Tibial nerve (tissue), 4 donors: Measurements from ENCODE around the gene SFTA2. TPM values are rescaled to one million over a fixed set of nuclear protein-coding genes. Genes with fewer than 3 reads are reported as not detected.

Source experiments
- DNase-seq, 2 donors: peaks; one replicate each; pipeline ENCODE4 v3.0.0-alpha.2; 2019; ENCODE audit warnings: low spot score in 2 of 2
- H3K27ac ChIP-seq, 4 donors: fragments of 200-600 bp; sonication (generic) in 3 of 4; one replicate each; pipeline ENCODE4 v1.5.1; 2017 to 2019; ENCODE audit warnings: mild to moderate bottlenecking in 1 of 4
- H3K27me3 ChIP-seq, 2 donors: fragments of 200-600 bp; sonication (generic) in 1 of 2; one replicate each; pipeline versions ENCODE4 v1.5.1 to v1.6.0; 2017 to 2019
- H3K36me3 ChIP-seq, 3 donors: fragments of 200-600 bp; sonication (generic); one replicate each; pipeline ENCODE4 v1.5.1; 2018 to 2019
- H3K4me1 ChIP-seq, 4 donors: fragments of 200-600 bp; sonication (generic) in 3 of 4; one replicate each; pipeline ENCODE4 v1.5.1; 2017 to 2019
- H3K4me3 ChIP-seq, 4 donors: fragments of 200-600 bp; sonication (generic) in 3 of 4; one replicate each; pipeline ENCODE4 v1.5.1; 2017 to 2019; ENCODE audit warnings: mild to moderate bottlenecking in 1 of 4, moderate library complexity in 1 of 4
- H3K9me3 ChIP-seq, 4 donors: fragments of 200-600 bp; sonication (generic) in 3 of 4; one replicate each; pipeline ENCODE4 v1.5.1; 2017 to 2019
- EP300 ChIP-seq, 2 donors: sonication (generic); formaldehyde crosslinking; IDR thresholded peaks; one replicate each; pipeline ENCODE4 v1.6.1; 2017; ENCODE audit warnings: antibody characterized with exemption in 2 of 2, mild to moderate bottlenecking in 1 of 2
- POLR2A ChIP-seq, 2 donors: fragments of 450-650 bp; IDR thresholded peaks; one replicate each; pipeline ENCODE4 v1.6.1; 2017; ENCODE audit warnings: antibody characterized with exemption in 2 of 2, mild to moderate bottlenecking in 2 of 2, moderate library complexity in 2 of 2
- WGBS, 2 donors: methylation state at CpG; one replicate each; pipeline ENCODE4 v1.1.5; 2018; 5-methylcytosine and 5-hydroxymethylcytosine counted together
- total RNA-seq, 4 donors: library from RNA; depleted of rRNA; stranded (reverse); fragments of >200 nt; gene quantifications; one replicate each; pipeline ENCODE4 v1.1.0, GENCODE V29; 2016
- TF ChIP-seq, protein P1 (sequence below), 5 experiments: fragments of 200-600 bp in 3 of 5; fragments of 450-650 bp in 2 of 5; sonication (generic) in 3 of 5; IDR thresholded peaks; one replicate each; pipeline ENCODE4 v1.5.1; 2016 to 2019; ENCODE audit warnings: antibody characterized with exemption in 5 of 5, mild to moderate bottlenecking in 3 of 5, moderate library complexity in 2 of 5

Gene SFTA2
- total RNA-seq, 4 donors from 2014 or later = not detected

DNA sequence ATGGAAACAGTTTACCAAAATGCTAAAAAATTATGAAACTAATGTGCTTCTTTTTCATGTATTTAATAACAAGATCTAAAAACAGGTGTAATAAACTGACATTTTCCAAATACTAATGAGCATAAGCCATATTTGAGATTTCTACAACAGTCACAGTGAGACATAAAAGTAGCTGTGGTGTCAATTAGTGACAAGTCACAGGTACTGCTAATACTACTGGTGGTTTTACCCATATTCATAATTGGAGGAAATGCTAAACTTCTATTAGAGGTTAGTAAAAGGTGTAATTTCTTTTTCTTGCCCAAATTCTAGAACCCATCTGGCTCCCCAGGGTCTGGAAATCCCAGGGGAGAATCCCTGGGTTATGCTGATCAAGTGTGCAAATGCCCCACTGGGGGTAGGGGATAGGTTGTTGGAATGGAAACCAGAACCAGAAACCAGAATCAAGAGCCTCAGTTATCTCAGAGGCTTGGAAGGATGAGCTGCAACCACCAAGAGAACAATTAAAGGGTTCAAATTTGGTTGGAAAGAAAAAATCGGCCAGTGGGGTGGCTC lies 31.0 kb downstream of the SFTA2 start:
- no peak overlapping the region for H3K27ac ChIP-seq
- H3K27me3 ChIP-seq = no peaks in the 10 kb centered on the region
- peaks cover 0 to 43% (median 8%) of the 10 kb centered on the region in 3 donors for H3K36me3 ChIP-seq
- no peaks in the 10 kb centered on the region for H3K4me1 ChIP-seq
- WGBS, 2 donors = 56 to 64% methylated on average over 1 of the region's 1 CpG
- no peak for DNase-seq
- no peaks in the 10 kb centered on the region for H3K9me3 ChIP-seq
- TF ChIP-seq, protein P1, sequence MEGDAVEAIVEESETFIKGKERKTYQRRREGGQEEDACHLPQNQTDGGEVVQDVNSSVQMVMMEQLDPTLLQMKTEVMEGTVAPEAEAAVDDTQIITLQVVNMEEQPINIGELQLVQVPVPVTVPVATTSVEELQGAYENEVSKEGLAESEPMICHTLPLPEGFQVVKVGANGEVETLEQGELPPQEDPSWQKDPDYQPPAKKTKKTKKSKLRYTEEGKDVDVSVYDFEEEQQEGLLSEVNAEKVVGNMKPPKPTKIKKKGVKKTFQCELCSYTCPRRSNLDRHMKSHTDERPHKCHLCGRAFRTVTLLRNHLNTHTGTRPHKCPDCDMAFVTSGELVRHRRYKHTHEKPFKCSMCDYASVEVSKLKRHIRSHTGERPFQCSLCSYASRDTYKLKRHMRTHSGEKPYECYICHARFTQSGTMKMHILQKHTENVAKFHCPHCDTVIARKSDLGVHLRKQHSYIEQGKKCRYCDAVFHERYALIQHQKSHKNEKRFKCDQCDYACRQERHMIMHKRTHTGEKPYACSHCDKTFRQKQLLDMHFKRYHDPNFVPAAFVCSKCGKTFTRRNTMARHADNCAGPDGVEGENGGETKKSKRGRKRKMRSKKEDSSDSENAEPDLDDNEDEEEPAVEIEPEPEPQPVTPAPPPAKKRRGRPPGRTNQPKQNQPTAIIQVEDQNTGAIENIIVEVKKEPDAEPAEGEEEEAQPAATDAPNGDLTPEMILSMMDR (IDR thresholded peaks at IDR 0.05) = no peak
- TF ChIP-seq POLR2A (IDR thresholded peaks at IDR 0.05) (no peak), EP300 (IDR thresholded peaks at IDR 0.05) (no peak)
- H3K4me3 ChIP-seq = no peak overlapping the region

DNA sequence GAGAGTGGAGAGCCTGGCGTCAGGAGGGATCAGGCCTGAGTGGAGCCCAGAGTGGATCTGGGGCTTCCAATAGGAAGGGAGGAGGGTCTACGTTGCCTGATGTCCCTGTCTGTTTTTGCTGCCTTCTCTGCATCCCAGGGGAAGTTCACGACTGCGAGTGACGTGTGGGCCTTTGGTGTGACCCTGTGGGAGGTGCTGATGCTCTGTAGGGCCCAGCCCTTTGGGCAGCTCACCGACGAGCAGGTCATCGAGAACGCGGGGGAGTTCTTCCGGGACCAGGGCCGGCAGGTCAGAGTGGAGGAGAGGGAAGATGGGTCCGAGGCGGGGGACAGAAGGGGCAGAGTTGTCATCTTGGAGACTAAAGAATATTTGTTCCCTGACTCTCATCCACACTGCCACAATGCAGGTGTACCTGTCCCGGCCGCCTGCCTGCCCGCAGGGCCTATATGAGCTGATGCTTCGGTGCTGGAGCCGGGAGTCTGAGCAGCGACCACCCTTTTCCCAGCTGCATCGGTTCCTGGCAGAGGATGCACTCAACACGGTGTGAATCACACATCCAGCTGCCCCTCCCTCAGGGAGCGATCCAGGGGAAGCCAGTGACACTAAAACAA lies 33.1 kb downstream of the SFTA2 start:
- Histone ChIP-seq H3K4me1 (no peaks in the 10 kb centered on the region), H3K4me3 (no peak overlapping the region), H3K36me3 (peaks cover 0 to 64% (median 8%) of the 10 kb centered on the region in 3 donors), H3K27ac (no peak overlapping the region), H3K27me3 (no peaks in the 10 kb centered on the region), H3K9me3 (no peaks in the 10 kb centered on the region)
- no peak for TF ChIP-seq EP300 (IDR thresholded peaks at IDR 0.05)
- TF ChIP-seq, protein P1 (IDR thresholded peaks at IDR 0.05) = no peak
- no peak for TF ChIP-seq POLR2A (IDR thresholded peaks at IDR 0.05)
- no peak for DNase-seq
- WGBS, 2 donors = 75% methylated on average over 23 of the region's 23 CpGs

DNA sequence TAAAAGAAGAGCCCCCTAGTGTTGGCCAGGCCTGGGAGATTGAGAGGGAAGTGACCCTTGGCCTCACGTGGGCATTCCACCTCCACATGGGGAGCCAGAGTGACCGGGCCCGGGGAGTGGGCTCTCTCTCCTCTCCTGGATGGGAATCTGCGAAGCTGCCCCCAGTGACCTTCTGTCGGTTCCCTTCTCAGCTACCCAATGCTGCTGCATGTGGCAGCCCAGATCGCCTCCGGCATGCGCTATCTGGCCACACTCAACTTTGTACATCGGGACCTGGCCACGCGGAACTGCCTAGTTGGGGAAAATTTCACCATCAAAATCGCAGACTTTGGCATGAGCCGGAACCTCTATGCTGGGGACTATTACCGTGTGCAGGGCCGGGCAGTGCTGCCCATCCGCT lies 34.1 kb downstream of the SFTA2 start:
- TF ChIP-seq, protein P1 (IDR thresholded peaks at IDR 0.05) = no peak
- no peak for TF ChIP-seq POLR2A (IDR thresholded peaks at IDR 0.05)
- no peak for DNase-seq
- Histone ChIP-seq H3K4me3 (no peak overlapping the region), H3K4me1 (no peaks in the 10 kb centered on the region), H3K27ac (no peak overlapping the region), H3K27me3 (no peaks in the 10 kb centered on the region), H3K36me3 (peaks cover 0 to 73% (median 8%) of the 10 kb centered on the region in 3 donors), H3K9me3 (no peaks in the 10 kb centered on the region)
- 83 to 85% methylated on average over 16 of the region's 16 CpGs for WGBS, 2 donors

DNA sequence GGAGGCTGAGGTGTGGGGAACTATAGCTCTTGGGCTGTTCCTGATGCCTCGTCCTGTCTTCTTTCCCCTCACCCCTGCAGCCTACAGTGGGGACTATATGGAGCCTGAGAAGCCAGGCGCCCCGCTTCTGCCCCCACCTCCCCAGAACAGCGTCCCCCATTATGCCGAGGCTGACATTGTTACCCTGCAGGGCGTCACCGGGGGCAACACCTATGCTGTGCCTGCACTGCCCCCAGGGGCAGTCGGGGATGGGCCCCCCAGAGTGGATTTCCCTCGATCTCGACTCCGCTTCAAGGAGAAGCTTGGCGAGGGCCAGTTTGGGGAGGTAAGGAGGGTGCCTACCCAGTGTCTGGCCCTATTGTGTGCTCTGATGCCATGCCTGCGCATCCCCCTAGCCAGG lies 35.4 kb downstream of the SFTA2 start:
- no peaks in the 10 kb centered on the region for H3K9me3 ChIP-seq
- peaks cover 0 to 87% (median 8%) of the 10 kb centered on the region in 3 donors for H3K36me3 ChIP-seq
- H3K4me3 ChIP-seq = no peak overlapping the region
- WGBS, 2 donors = 90 to 97% methylated on average over 13 of the region's 13 CpGs
- no peak overlapping the region for H3K27ac ChIP-seq
- TF ChIP-seq, protein P1 (IDR thresholded peaks at IDR 0.05) = no peak
- no peak for TF ChIP-seq POLR2A (IDR thresholded peaks at IDR 0.05)
- no peak for TF ChIP-seq EP300 (IDR thresholded peaks at IDR 0.05)
- DNase-seq = no peak
- no peaks in the 10 kb centered on the region for H3K4me1 ChIP-seq
- no peaks in the 10 kb centered on the region for H3K27me3 ChIP-seq

DNA sequence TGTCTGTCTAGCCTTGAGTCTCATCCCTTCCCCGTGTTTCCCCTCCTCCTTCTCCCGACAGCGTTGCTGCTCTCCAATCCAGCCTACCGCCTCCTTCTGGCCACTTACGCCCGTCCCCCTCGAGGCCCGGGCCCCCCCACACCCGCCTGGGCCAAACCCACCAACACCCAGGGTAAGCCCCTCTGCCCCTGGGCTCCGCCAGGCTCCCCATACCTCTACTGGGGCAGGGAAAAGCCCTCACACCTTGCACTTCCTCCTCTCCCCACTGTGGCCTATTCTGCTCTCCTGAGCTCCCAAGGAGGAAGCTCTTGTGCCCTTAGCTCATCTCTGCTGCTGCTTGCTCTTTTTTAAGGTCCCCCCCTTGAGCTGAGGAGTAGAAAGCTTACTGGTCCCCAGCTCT lies 36.6 kb downstream of the SFTA2 start:
- Histone ChIP-seq H3K27ac (no peak overlapping the region), H3K36me3 (peaks cover 0 to 94% (median 8%) of the 10 kb centered on the region in 3 donors), H3K27me3 (no peaks in the 10 kb centered on the region), H3K4me1 (peaks cover 0 to 8% (median 3%) of the 10 kb centered on the region in 4 donors), H3K4me3 (no peak overlapping the region), H3K9me3 (no peaks in the 10 kb centered on the region)
- TF ChIP-seq POLR2A (IDR thresholded peaks at IDR 0.05) (no peak), EP300 (IDR thresholded peaks at IDR 0.05) (no peak)
- TF ChIP-seq, protein P1 (IDR thresholded peaks at IDR 0.05) = no peak
- 79 to 82% methylated on average over 10 of the region's 10 CpGs for WGBS, 2 donors
- no peak for DNase-seq
